ENCODE data around the gene TMEM132D. TPM values are rescaled to one million over a fixed set of nuclear protein-coding genes. Genes with fewer than 3 reads are reported as not detected.

Gene TMEM132D
- total and polyA plus RNA-seq, 2 experiments from 2014 or later = not detected

DNA sequence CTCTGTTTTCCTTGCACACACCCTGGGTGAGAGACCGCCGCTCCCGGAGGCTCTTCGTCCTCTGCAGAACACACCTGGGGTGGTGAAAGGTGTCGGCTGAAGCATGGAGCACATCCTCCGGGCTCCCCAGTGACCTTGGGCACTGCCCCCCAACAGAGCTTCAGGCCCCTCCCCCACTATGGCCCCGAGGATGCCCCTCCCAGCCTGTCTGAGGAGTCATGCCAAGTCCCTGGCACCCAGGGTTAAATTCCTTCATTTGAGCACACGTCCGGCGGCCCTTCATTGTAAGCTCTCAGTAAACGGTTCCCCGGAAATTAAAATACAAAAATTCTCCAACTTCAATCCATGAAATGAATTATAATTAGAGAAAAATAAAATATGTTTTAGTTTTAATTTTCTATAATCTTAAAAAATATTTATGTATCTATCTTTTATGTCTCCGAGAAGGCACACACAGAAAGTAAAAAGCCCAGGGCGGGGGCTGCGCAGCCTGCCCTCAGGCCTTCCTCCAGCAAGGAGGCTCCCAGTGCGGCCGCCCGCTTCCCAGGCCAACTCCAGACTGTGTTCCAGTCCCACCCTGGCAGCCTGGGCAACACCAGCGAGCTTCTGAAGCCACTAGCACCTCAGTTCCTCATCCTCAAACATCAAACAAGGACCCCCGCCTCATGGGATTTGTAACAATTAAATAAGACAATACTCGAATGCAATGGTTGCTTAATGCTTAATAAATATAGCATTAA is 63.5 kb downstream of the TMEM132D start:
- no peaks in the 10 kb centered on the region for H3K9me2 ChIP-seq (ENCODE audit: insufficient read depth)
- TF ChIP-seq EZH2phosphoT487 (IDR thresholded peaks at IDR 0.05; ENCODE audit: insufficient read depth, low read depth) (no peak), EZH2 (IDR thresholded peaks at IDR 0.05; ENCODE audit: insufficient read depth, poor library complexity, severe bottlenecking) (no peak)
- no peaks in the 10 kb centered on the region for H3K36me3 ChIP-seq (ENCODE audit: low read depth)
- no peaks in the 10 kb centered on the region for H3K27me3 ChIP-seq (replicated peaks; ENCODE audit: insufficient read depth)
- no peaks in the 10 kb centered on the region for H3K9me3 ChIP-seq (ENCODE audit: low read depth)
- no peaks in the 10 kb centered on the region for H3K79me2 ChIP-seq (ENCODE audit: insufficient read depth)
- H3K9ac ChIP-seq = no peak overlapping the region
- H3K27ac ChIP-seq = no peak overlapping the region
- in situ Hi-C loops (cut with MboI) = no loop called here
- WGBS, 2 experiments (ENCODE audit: low coverage in 1 of 2, low lambda C conversion rate in 2 of 2, missing lambda C conversion rate in 2 of 2) = 54 to 55% methylated on average over 21 of the region's 21 CpGs
- no peak overlapping the region for H2AFZ ChIP-seq
- H3F3A ChIP-seq (ENCODE audit: insufficient read depth) = no peaks in the 10 kb centered on the region
- no peaks in the 10 kb centered on the region for H4K20me1 ChIP-seq (ENCODE audit: insufficient read depth)
- no peak overlapping the region for H3K4me2 ChIP-seq (ENCODE audit: unreplicated experiment)
- no peak for DNase-seq
- H3K4me3 ChIP-seq = no peak overlapping the region
- no peaks in the 10 kb centered on the region for H3K4me1 ChIP-seq (ENCODE audit: insufficient read depth)

DNA sequence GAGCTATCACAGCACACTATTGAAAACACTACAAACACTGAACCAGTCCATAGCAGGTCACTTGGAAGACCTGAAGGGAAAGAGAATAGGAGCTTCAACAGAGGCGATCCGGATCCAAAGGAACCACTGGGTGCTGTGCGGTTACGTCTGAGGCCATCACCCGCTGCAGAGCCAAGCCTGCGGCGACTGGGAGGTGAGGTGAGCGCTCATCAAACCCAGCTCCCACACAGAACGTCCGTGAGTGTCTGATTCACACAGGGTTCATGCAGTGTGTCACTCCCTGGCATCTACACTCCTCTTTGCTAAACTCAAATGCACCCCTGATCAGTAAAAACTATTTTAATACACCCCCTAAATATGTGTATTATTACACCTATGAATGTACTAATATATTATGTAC is 64.1 kb downstream of the TMEM132D start:
- Histone ChIP-seq H3F3A (ENCODE audit: insufficient read depth) (no peaks in the 10 kb centered on the region), H3K27ac (no peak overlapping the region), H3K9me2 (ENCODE audit: insufficient read depth) (no peaks in the 10 kb centered on the region), H3K27me3 (replicated peaks; ENCODE audit: insufficient read depth) (no peaks in the 10 kb centered on the region), H3K4me3 (no peak overlapping the region), H3K4me2 (ENCODE audit: unreplicated experiment) (no peak overlapping the region), H3K9ac (no peak overlapping the region), H3K79me2 (ENCODE audit: insufficient read depth) (no peaks in the 10 kb centered on the region), H4K20me1 (ENCODE audit: insufficient read depth) (no peaks in the 10 kb centered on the region), H3K4me1 (ENCODE audit: insufficient read depth) (no peaks in the 10 kb centered on the region), H3K9me3 (ENCODE audit: low read depth) (no peaks in the 10 kb centered on the region), H3K36me3 (ENCODE audit: low read depth) (no peaks in the 10 kb centered on the region), H2AFZ (no peak overlapping the region)
- no peak for TF ChIP-seq EZH2phosphoT487 (IDR thresholded peaks at IDR 0.05; ENCODE audit: insufficient read depth, low read depth)
- TF ChIP-seq EZH2 (IDR thresholded peaks at IDR 0.05; ENCODE audit: insufficient read depth, poor library complexity, severe bottlenecking) = no peak
- WGBS, 2 experiments (ENCODE audit: low coverage in 1 of 2, low lambda C conversion rate in 2 of 2, missing lambda C conversion rate in 2 of 2) = 61 to 66% methylated on average over 10 of the region's 10 CpGs
- in situ Hi-C loops (cut with MboI) = no loop called here
- no peak for DNase-seq

DNA sequence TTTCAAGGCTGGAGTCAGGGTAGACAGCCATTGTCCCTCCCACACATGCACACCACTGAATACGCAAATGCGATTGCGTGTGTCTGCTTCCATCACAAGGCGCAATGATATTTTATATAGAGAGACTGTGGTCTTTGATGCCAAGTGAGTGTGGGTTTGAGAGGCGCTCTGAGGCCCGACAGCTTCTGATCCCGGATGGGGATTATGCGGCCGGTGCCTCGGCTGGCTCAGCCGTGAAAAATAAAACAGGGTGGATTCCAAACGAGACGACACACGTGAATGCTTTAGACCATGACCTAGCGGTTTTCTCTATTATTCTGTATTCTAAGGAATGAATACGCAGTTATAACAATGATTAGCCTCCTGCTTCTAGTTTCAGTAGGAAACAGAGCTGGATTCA is 72.5 kb downstream of the TMEM132D start:
- Histone ChIP-seq H3K9me3 (ENCODE audit: low read depth) (no peaks in the 10 kb centered on the region), H3K27me3 (replicated peaks; ENCODE audit: insufficient read depth) (no peaks in the 10 kb centered on the region), H3K36me3 (ENCODE audit: low read depth) (no peaks in the 10 kb centered on the region), H2AFZ (no peak overlapping the region), H3F3A (ENCODE audit: insufficient read depth) (no peaks in the 10 kb centered on the region), H3K4me3 (no peak overlapping the region), H3K27ac (no peak overlapping the region), H3K4me1 (ENCODE audit: insufficient read depth) (no peaks in the 10 kb centered on the region), H3K9me2 (ENCODE audit: insufficient read depth) (no peaks in the 10 kb centered on the region), H3K9ac (no peak overlapping the region), H4K20me1 (ENCODE audit: insufficient read depth) (no peaks in the 10 kb centered on the region), H3K79me2 (ENCODE audit: insufficient read depth) (no peaks in the 10 kb centered on the region), H3K4me2 (ENCODE audit: unreplicated experiment) (no peak overlapping the region)
- in situ Hi-C loops (cut with MboI) = no loop called here
- WGBS, 2 experiments (ENCODE audit: low coverage in 1 of 2, low lambda C conversion rate in 2 of 2, missing lambda C conversion rate in 2 of 2) = 46 to 55% methylated on average over 16 of the region's 16 CpGs
- no peak for DNase-seq
- no peak for TF ChIP-seq EZH2phosphoT487 (IDR thresholded peaks at IDR 0.05; ENCODE audit: insufficient read depth, low read depth)
- TF ChIP-seq EZH2 (IDR thresholded peaks at IDR 0.05; ENCODE audit: insufficient read depth, poor library complexity, severe bottlenecking) = no peak

DNA sequence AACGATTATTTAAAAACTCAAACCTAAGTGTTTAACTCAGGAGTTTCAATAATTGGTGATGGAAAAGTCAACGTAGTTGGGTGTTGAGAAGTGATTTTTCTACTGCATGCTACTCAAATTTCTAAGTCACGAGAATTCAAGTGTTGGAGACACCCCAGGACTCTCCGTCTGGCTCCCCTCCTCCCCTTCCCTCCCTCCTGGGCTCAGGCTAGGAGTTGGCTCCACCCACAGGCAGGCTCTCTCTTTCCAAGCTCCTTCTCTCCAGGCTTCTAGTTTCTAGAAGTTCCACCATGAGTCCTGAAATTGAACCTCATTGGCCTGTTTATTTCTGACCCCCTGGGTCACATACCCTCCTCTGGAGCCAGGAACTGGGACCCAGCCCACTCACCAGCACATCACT is 73.0 kb downstream of the TMEM132D start:
- no peaks in the 10 kb centered on the region for H3K27me3 ChIP-seq (replicated peaks; ENCODE audit: insufficient read depth)
- H4K20me1 ChIP-seq (ENCODE audit: insufficient read depth) = no peaks in the 10 kb centered on the region
- no peaks in the 10 kb centered on the region for H3K79me2 ChIP-seq (ENCODE audit: insufficient read depth)
- 5 to 7% methylated on average over 4 of the region's 4 CpGs for WGBS, 2 experiments (ENCODE audit: low coverage in 1 of 2, low lambda C conversion rate in 2 of 2, missing lambda C conversion rate in 2 of 2)
- H3K9me3 ChIP-seq (ENCODE audit: low read depth) = no peaks in the 10 kb centered on the region
- no peak overlapping the region for H3K4me2 ChIP-seq (ENCODE audit: unreplicated experiment)
- H2AFZ ChIP-seq = no peak overlapping the region
- no peaks in the 10 kb centered on the region for H3K36me3 ChIP-seq (ENCODE audit: low read depth)
- H3F3A ChIP-seq (ENCODE audit: insufficient read depth) = no peaks in the 10 kb centered on the region
- H3K4me3 ChIP-seq = no peak overlapping the region
- TF ChIP-seq EZH2 (IDR thresholded peaks at IDR 0.05; ENCODE audit: insufficient read depth, poor library complexity, severe bottlenecking) (no peak), EZH2phosphoT487 (IDR thresholded peaks at IDR 0.05; ENCODE audit: insufficient read depth, low read depth) (no peak)
- no peak overlapping the region for H3K27ac ChIP-seq
- in situ Hi-C loops (cut with MboI) = no loop called here
- no peak overlapping the region for H3K9ac ChIP-seq
- H3K9me2 ChIP-seq (ENCODE audit: insufficient read depth) = no peaks in the 10 kb centered on the region
- no peak for DNase-seq
- H3K4me1 ChIP-seq (ENCODE audit: insufficient read depth) = no peaks in the 10 kb centered on the region

All from GM23248 (cell line).